ENCODE data around the gene RIC8B. TPM values are rescaled to one million over a fixed set of nuclear protein-coding genes. Genes with fewer than 3 reads are reported as not detected.
A peak's percentile ranks its signal among the peaks of the same experiment; 100 is the strongest.

The RIC8B gene
- total and polyA plus RNA-seq, 2 of the 13 experiments (the other 11 are each of a cell fraction or from before 2014, with no cell fraction given) = 5.1 to 7.5 TPM

DNA sequence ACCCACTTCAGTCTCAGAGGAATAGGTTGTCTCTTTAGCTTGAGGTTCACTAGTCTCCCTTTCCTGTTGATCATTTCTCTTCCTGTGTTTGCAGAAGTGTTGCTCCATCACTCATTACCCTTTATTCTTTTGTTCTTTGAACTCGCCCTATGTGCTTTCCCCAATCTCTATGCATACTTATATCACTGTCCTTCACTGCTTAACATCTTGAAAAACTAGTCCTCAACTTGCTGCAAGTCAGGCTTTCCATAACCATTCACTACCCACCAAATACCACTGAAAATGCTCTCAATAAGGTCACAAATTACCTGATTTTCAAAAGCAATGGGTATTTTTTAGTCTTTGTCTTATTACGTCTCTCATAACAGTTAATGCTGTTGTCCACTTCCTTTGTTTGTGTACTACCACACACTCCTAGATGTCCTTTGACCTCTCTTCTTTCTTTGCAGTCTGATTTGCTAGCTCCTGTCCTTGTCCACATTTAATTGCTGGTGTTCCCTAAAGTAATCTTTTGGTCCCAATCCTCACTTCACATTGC, 80.8 kb downstream of the RIC8B start (continued):
- TF ChIP-seq KLF16 (CRISPR knock-in tag; IDR thresholded peaks at IDR 0.05) (no peak), ERF (CRISPR knock-in tag; IDR thresholded peaks at IDR 0.05) (no peak), MAZ (IDR thresholded peaks at IDR 0.05; ENCODE audit: borderline replicate concordance, low read depth, low read length) (no peak), MAZ (CRISPR knock-in tag; IDR thresholded peaks at IDR 0.05; ENCODE audit: low read depth) (no peak), ZFP90 (CRISPR knock-in tag; IDR thresholded peaks at IDR 0.05; ENCODE audit: borderline replicate concordance) (0 out of 2 replicates have a peak, but pooled peaks have one; percentile 33), ZNF615 (CRISPR knock-in tag; IDR thresholded peaks at IDR 0.05; ENCODE audit: borderline replicate concordance) (no peak), TBX3 (IDR thresholded peaks at IDR 0.05; ENCODE audit: borderline replicate concordance) (peak; percentile 57; the same call in 1 of the 2 replicates), KDM1A (CRISPR knock-in tag; IDR thresholded peaks at IDR 0.05) (0 out of 2 replicates have a peak, but pooled peaks have one; percentile 66), KLF13 (CRISPR knock-in tag; IDR thresholded peaks at IDR 0.05) (no peak), SALL2 (CRISPR knock-in tag; IDR thresholded peaks at IDR 0.05) (no peak), POLR2A (IDR thresholded peaks at IDR 0.05; ENCODE audit: insufficient read depth in 1 of 2, low read depth in 2 of 2, low read length in 2 of 2) (no peak), SATB2 (CRISPR knock-in tag; IDR thresholded peaks at IDR 0.05) (0 out of 2 replicates have a peak, but pooled peaks have one; percentile 27)
- TF ChIP-seq, protein P1, sequence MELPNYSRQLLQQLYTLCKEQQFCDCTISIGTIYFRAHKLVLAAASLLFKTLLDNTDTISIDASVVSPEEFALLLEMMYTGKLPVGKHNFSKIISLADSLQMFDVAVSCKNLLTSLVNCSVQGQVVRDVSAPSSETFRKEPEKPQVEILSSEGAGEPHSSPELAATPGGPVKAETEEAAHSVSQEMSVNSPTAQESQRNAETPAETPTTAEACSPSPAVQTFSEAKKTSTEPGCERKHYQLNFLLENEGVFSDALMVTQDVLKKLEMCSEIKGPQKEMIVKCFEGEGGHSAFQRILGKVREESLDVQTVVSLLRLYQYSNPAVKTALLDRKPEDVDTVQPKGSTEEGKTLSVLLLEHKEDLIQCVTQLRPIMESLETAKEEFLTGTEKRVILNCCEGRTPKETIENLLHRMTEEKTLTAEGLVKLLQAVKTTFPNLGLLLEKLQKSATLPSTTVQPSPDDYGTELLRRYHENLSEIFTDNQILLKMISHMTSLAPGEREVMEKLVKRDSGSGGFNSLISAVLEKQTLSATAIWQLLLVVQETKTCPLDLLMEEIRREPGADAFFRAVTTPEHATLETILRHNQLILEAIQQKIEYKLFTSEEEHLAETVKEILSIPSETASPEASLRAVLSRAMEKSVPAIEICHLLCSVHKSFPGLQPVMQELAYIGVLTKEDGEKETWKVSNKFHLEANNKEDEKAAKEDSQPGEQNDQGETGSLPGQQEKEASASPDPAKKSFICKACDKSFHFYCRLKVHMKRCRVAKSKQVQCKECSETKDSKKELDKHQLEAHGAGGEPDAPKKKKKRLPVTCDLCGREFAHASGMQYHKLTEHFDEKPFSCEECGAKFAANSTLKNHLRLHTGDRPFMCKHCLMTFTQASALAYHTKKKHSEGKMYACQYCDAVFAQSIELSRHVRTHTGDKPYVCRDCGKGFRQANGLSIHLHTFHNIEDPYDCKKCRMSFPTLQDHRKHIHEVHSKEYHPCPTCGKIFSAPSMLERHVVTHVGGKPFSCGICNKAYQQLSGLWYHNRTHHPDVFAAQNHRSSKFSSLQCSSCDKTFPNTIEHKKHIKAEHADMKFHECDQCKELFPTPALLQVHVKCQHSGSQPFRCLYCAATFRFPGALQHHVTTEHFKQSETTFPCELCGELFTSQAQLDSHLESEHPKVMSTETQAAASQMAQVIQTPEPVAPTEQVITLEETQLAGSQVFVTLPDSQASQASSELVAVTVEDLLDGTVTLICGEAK (IDR thresholded peaks at IDR 0.05) = no peak
- TF ChIP-seq, protein P1 (CRISPR knock-in tag; IDR thresholded peaks at IDR 0.05) = no peak
- TF ChIP-seq, protein P2, sequence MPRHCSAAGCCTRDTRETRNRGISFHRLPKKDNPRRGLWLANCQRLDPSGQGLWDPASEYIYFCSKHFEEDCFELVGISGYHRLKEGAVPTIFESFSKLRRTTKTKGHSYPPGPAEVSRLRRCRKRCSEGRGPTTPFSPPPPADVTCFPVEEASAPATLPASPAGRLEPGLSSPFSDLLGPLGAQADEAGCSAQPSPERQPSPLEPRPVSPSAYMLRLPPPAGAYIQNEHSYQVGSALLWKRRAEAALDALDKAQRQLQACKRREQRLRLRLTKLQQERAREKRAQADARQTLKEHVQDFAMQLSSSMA (CRISPR knock-in tag; IDR thresholded peaks at IDR 0.05) = no peak
- TF ChIP-seq, protein P3, sequence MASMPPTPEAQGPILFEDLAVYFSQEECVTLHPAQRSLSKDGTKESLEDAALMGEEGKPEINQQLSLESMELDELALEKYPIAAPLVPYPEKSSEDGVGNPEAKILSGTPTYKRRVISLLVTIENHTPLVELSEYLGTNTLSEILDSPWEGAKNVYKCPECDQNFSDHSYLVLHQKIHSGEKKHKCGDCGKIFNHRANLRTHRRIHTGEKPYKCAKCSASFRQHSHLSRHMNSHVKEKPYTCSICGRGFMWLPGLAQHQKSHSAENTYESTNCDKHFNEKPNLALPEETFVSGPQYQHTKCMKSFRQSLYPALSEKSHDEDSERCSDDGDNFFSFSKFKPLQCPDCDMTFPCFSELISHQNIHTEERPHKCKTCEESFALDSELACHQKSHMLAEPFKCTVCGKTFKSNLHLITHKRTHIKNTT (CRISPR knock-in tag; IDR thresholded peaks at IDR 0.05) = no peak
- TF ChIP-seq, protein P4, sequence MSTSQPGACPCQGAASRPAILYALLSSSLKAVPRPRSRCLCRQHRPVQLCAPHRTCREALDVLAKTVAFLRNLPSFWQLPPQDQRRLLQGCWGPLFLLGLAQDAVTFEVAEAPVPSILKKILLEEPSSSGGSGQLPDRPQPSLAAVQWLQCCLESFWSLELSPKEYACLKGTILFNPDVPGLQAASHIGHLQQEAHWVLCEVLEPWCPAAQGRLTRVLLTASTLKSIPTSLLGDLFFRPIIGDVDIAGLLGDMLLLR (CRISPR knock-in tag; IDR thresholded peaks at IDR 0.05) = no peak

Data from HepG2 (cell line).